HEK293 (cell line): Measurements from ENCODE around the gene ABL2.

Experiments
- CTCF ChIA-PET: fragments of 350-600 bp; formaldehyde crosslinking; extraction: SDS; loops from one replicate; lab custom pipeline; 2021; ENCODE audit warnings: antibody characterized with exemption; lab: Yijun Ruan, JAX
- POLR2A ChIA-PET: fragments of 300-600 bp; formaldehyde crosslinking; extraction: SDS; loops from one replicate; lab custom pipeline; 2020; ENCODE audit warnings: antibody characterized with exemption, inconsistent platforms; lab: Yijun Ruan, JAX
- H3K27ac ChIP-seq: fragments of 200-500 bp; sonication (Bioruptor generic); 2 replicates; pipeline ENCODE4 v1.5.1; 2014; ENCODE audit warnings: low read depth, low read length, control low read depth, inconsistent platforms; ENCODE audit errors: extremely low read depth
- H3K36me3 ChIP-seq, 2 experiments: fragments of 200-500 bp in 1 of 2; sonication (Bioruptor generic) in 1 of 2; 1 replicate in 1 of 2; 2 replicates in 1 of 2; pipeline ENCODE4 v1.5.1; 2014 to 2017; ENCODE audit warnings: inconsistent platforms in 2 of 2, low read length in 2 of 2; ENCODE audit not compliant: control insufficient read depth in 2 of 2, insufficient read depth in 1 of 2
- H3K4me1 ChIP-seq: fragments of 200-500 bp; sonication (Bioruptor generic); 2 replicates; pipeline ENCODE4 v1.5.1; 2014; ENCODE audit warnings: mild to moderate bottlenecking, low read length, inconsistent platforms; ENCODE audit not compliant: control insufficient read depth, insufficient read depth
- H3K4me3 ChIP-seq: 2 replicates; pipeline ENCODE4 v1.5.1; 2011; ENCODE audit warnings: low read depth, mild to moderate bottlenecking, control low read depth, low read length, moderate library complexity
- H3K9me3 ChIP-seq: fragments of 200-500 bp; sonication (Bioruptor generic); 2 replicates; pipeline ENCODE4 v1.5.1; 2014; ENCODE audit warnings: low read depth, low read length, inconsistent platforms; ENCODE audit not compliant: control insufficient read depth, insufficient read depth
- FEZF1 ChIP-seq: fragments of 450-650 bp; formaldehyde crosslinking; IDR thresholded peaks from 2 replicates; pipeline ENCODE4 v1.5.1; 2016; ENCODE audit warnings: missing biosample characterization, missing genetic modification characterization
- GLI2 ChIP-seq: fragments of 450-650 bp; formaldehyde crosslinking; IDR thresholded peaks from 2 replicates; pipeline ENCODE4; 2017; ENCODE audit warnings: missing biosample characterization, missing genetic modification characterization, low read depth, borderline replicate concordance
- HOXD13 ChIP-seq: sonication (generic); formaldehyde crosslinking; IDR thresholded peaks from 2 replicates; pipeline ENCODE4 v1.8.0; 2022; ENCODE audit warnings: missing genetic modification reagents, borderline replicate concordance
- IKZF3 ChIP-seq: fragments of 450-650 bp; IDR thresholded peaks from 2 replicates; pipeline ENCODE4 v1.5.0; 2018; ENCODE audit warnings: missing biosample characterization, mild to moderate bottlenecking, missing genetic modification characterization, moderate library complexity
- KLF1 ChIP-seq: fragments of 450-650 bp; formaldehyde crosslinking; IDR thresholded peaks from 2 replicates; pipeline ENCODE4 v1.5.1; 2016; ENCODE audit warnings: missing biosample characterization, missing genetic modification characterization
- KLF10 ChIP-seq: fragments of 450-650 bp; IDR thresholded peaks from 2 replicates; pipeline ENCODE4 v1.5.1; 2018; ENCODE audit warnings: missing biosample characterization, mild to moderate bottlenecking, missing genetic modification characterization
- OVOL3 ChIP-seq: fragments of 450-650 bp; formaldehyde crosslinking; IDR thresholded peaks from 2 replicates; pipeline ENCODE4 v1.5.1; 2016; ENCODE audit warnings: missing biosample characterization, missing genetic modification characterization
- SCRT2 ChIP-seq: fragments of 450-650 bp; formaldehyde crosslinking; IDR thresholded peaks from 2 replicates; pipeline ENCODE4 v1.5.1; 2016; ENCODE audit warnings: missing biosample characterization, missing genetic modification characterization
- ZBTB1 ChIP-seq: fragments of 450-650 bp; formaldehyde crosslinking; IDR thresholded peaks from 2 replicates; pipeline ENCODE4 v1.5.1; 2016; ENCODE audit warnings: missing biosample characterization, missing genetic modification characterization
- ZBTB17 ChIP-seq: fragments of 450-650 bp; formaldehyde crosslinking; IDR thresholded peaks from 2 replicates; pipeline ENCODE4 v1.5.1; 2016; ENCODE audit warnings: missing biosample characterization, missing genetic modification characterization
- ZBTB20 ChIP-seq: fragments of 450-650 bp; formaldehyde crosslinking; IDR thresholded peaks from 2 replicates; pipeline ENCODE4 v1.5.1; 2016; ENCODE audit warnings: missing biosample characterization, missing genetic modification characterization
- ZBTB21 ChIP-seq: fragments of 450-650 bp; formaldehyde crosslinking; IDR thresholded peaks from 2 replicates; pipeline ENCODE4 v1.5.1; 2017; ENCODE audit warnings: missing biosample characterization, missing genetic modification characterization
- ZNF214 ChIP-seq: fragments of 450-650 bp; formaldehyde crosslinking; IDR thresholded peaks from 2 replicates; pipeline ENCODE4 v1.5.1; 2017; ENCODE audit warnings: missing biosample characterization, mild to moderate bottlenecking, missing genetic modification characterization, borderline replicate concordance
- ZNF266 ChIP-seq: fragments of 450-650 bp; formaldehyde crosslinking; IDR thresholded peaks from 2 replicates; pipeline ENCODE4 v1.5.1; 2016; ENCODE audit warnings: missing biosample characterization, missing genetic modification characterization, low read depth
- ZNF341 ChIP-seq: fragments of 450-650 bp; formaldehyde crosslinking; IDR thresholded peaks from 2 replicates; pipeline ENCODE4; 2016; ENCODE audit warnings: low read depth, missing biosample characterization, missing genetic modification characterization
- ZNF558 ChIP-seq: fragments of 450-650 bp; formaldehyde crosslinking; IDR thresholded peaks from 2 replicates; pipeline ENCODE4 v1.5.1; 2016; ENCODE audit warnings: missing biosample characterization, missing genetic modification characterization
- ZNF560 ChIP-seq: fragments of 450-650 bp; formaldehyde crosslinking; IDR thresholded peaks from 2 replicates; pipeline ENCODE4 v1.5.1; 2017; ENCODE audit warnings: missing biosample characterization, missing genetic modification characterization, borderline replicate concordance
- ZNF585B ChIP-seq: fragments of 450-650 bp; formaldehyde crosslinking; IDR thresholded peaks from 2 replicates; pipeline ENCODE4 v1.5.1; 2016; ENCODE audit warnings: missing biosample characterization, missing genetic modification characterization
- ZNF623 ChIP-seq: fragments of 450-650 bp; formaldehyde crosslinking; IDR thresholded peaks from 2 replicates; pipeline ENCODE4 v1.5.1; 2016; ENCODE audit warnings: missing biosample characterization, missing genetic modification characterization
- ZNF654 ChIP-seq: fragments of 450-650 bp; formaldehyde crosslinking; IDR thresholded peaks from 2 replicates; pipeline ENCODE4 v1.5.1; 2016; ENCODE audit warnings: low read depth, missing biosample characterization, missing genetic modification characterization
- ZNF664 ChIP-seq: fragments of 450-650 bp; formaldehyde crosslinking; IDR thresholded peaks from 2 replicates; pipeline ENCODE4 v1.5.1; 2016; ENCODE audit warnings: missing biosample characterization, missing genetic modification characterization
- ZNF747 ChIP-seq: fragments of 450-650 bp; formaldehyde crosslinking; IDR thresholded peaks from 2 replicates; pipeline ENCODE4 v1.5.1; 2016; ENCODE audit warnings: missing biosample characterization, missing genetic modification characterization
- ZNF791 ChIP-seq: fragments of 450-650 bp; formaldehyde crosslinking; IDR thresholded peaks from 2 replicates; pipeline ENCODE4 v1.5.1; 2016; ENCODE audit warnings: missing biosample characterization, missing genetic modification characterization
- ZNF843 ChIP-seq: fragments of 450-650 bp; formaldehyde crosslinking; IDR thresholded peaks from 2 replicates; pipeline ENCODE4 v1.5.1; 2016; ENCODE audit warnings: missing biosample characterization, missing genetic modification characterization
- ZSCAN23 ChIP-seq: fragments of 450-650 bp; formaldehyde crosslinking; IDR thresholded peaks from 2 replicates; pipeline ENCODE4 v1.5.1; 2016; ENCODE audit warnings: missing biosample characterization, missing genetic modification characterization
- TF ChIP-seq, protein P1 (sequence below): fragments of 450-650 bp; formaldehyde crosslinking; IDR thresholded peaks from 2 replicates; pipeline ENCODE4 v1.5.1; 2016; ENCODE audit warnings: missing biosample characterization, missing genetic modification characterization
- TF ChIP-seq, protein P2 (sequence below): fragments of 450-650 bp; formaldehyde crosslinking; conservative IDR thresholded peaks from 2 replicates; pipeline ENCODE4 v1.5.1; 2016; ENCODE audit warnings: low read depth, missing biosample characterization, missing genetic modification characterization

The ABL2 gene

DNA sequence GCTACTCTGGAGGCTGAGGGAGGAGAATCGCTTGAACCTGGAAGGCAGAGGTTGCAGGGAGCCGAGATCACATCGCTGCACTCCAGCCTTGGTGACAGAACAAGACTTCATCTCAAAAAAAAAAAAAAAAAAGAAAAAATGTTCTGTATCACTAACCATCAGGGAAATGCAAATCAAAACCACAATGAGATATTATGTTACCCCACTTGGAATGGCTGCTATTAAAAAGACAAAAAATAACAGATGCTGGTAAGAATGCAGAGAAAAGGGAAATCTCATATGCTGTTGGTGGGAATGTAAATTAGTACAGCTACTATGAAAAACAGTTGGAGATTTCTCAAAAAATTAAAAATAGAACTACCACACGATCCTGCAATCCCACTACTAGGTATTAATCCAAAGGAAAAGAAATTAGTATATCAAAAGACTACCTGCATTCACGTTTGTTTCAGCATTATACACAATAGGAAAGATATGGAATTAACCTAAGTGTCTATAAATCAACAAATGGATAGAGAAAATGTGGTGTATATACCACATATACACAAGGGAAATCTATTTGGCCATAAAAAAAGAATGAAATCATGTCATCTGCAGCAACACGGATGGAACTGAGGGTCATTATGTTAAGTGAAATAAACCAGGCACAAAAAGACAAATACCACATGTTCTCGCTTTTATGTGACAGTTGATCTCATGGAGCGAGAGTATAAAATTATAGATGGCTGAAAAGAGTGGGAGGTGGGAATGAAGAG, 62.6 kb downstream of the ABL2 start (continued):
- TF ChIP-seq, protein P1, sequence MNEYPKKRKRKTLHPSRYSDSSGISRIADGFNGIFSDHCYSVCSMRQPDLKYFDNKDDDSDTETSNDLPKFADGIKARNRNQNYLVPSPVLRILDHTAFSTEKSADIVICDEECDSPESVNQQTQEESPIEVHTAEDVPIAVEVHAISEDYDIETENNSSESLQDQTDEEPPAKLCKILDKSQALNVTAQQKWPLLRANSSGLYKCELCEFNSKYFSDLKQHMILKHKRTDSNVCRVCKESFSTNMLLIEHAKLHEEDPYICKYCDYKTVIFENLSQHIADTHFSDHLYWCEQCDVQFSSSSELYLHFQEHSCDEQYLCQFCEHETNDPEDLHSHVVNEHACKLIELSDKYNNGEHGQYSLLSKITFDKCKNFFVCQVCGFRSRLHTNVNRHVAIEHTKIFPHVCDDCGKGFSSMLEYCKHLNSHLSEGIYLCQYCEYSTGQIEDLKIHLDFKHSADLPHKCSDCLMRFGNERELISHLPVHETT (tag by site-specific recombination): peak; percentile 60; the same call in 1 of the 2 replicates
- TF ChIP-seq ZNF341 (tag by site-specific recombination) (no peak), ZNF747 (tag by site-specific recombination) (no peak), GLI2 (peak; percentile 56; the same call in 1 of the 2 replicates), ZBTB1 (tag by site-specific recombination) (no peak), FEZF1 (tag by site-specific recombination) (peak; percentile 69), IKZF3 (tag by site-specific recombination) (no peak), ZBTB21 (tag by site-specific recombination) (no peak), KLF10 (tag by site-specific recombination) (0 out of 2 replicates have a peak, but pooled peaks have one; percentile 24), ZSCAN23 (tag by site-specific recombination) (peak; percentile 69; the same call in 1 of the 2 replicates), ZBTB17 (tag by site-specific recombination) (peak; percentile 56), HOXD13 (no peak), ZNF623 (no peak), KLF1 (tag by site-specific recombination) (no peak)

DNA sequence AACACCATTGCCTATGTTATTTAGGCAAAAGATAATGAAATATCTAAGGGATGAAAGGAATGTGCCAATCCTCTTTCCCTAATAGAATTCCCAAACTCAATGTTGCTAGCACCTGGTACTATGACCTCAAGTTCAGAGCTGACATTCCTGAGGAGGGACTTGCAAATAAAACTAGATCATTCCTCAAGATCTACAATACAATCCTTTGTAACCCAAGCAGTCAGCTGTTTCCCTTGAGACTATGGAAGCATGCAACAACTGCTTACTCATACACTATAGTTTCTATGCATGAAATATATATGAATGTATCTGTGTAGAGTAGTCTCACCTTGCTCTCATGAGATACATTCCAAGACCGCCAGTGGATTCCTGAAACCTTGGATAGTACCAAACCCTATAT, 65.0 kb downstream of the ABL2 start:
- CTCF ChIA-PET: no interaction called here
- Histone ChIP-seq H3K4me3 (no peak overlapping the region), H3K36me3 (no peaks in the 10 kb centered on the region), H3K27ac (no peak overlapping the region), H3K9me3 (no peaks in the 10 kb centered on the region), H3K4me1 (peaks cover 7% of the 10 kb centered on the region; the same call in 1 of the 2 replicates)
- TF ChIP-seq SCRT2 (tag by site-specific recombination) (peak; percentile 38; the same call in 1 of the 2 replicates), ZNF214 (tag by site-specific recombination) (no peak)
- POLR2A ChIA-PET: no interaction called here

DNA sequence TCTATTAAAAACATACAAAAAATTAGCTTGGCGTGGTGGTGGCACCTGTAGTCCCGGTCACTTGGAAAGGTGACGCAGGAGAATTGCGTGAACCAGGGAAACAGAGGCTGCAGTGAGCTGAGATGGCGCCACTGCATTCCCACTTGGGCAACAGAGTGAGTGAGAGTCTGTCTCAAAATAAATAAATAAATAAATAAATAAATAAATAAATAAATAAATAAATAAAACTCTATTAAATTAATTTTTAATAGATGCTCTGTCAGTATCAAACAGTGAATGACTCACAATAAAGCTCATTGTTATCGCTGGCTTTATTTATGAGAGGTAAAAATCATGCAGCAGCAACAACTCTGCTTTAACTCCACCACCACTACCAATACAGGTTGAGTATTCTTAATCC, 72.8 kb downstream of the ABL2 start:
- Histone ChIP-seq H3K27ac (no peak overlapping the region), H3K36me3 (no peaks in the 10 kb centered on the region), H3K4me3 (no peak overlapping the region), H3K9me3 (no peaks in the 10 kb centered on the region), H3K4me1 (no peaks in the 10 kb centered on the region)
- POLR2A ChIA-PET: no interaction called here
- CTCF ChIA-PET: interaction anchor here (0.7 kb wide), 1 partner anchor 47 kb away, joined by 6 read pairs; no protein-coding TSS in a partner anchor
- peak; percentile 41; the same call in 1 of the 2 replicates for TF ChIP-seq OVOL3 (tag by site-specific recombination)
- TF ChIP-seq ZNF558 (tag by site-specific recombination): peak; percentile 69
- peak; percentile 32; the same call in 1 of the 2 replicates for TF ChIP-seq ZNF654 (tag by site-specific recombination)
- no peak for TF ChIP-seq ZNF585B
- no peak for TF ChIP-seq ZBTB20 (tag by site-specific recombination)
- TF ChIP-seq, protein P2, sequence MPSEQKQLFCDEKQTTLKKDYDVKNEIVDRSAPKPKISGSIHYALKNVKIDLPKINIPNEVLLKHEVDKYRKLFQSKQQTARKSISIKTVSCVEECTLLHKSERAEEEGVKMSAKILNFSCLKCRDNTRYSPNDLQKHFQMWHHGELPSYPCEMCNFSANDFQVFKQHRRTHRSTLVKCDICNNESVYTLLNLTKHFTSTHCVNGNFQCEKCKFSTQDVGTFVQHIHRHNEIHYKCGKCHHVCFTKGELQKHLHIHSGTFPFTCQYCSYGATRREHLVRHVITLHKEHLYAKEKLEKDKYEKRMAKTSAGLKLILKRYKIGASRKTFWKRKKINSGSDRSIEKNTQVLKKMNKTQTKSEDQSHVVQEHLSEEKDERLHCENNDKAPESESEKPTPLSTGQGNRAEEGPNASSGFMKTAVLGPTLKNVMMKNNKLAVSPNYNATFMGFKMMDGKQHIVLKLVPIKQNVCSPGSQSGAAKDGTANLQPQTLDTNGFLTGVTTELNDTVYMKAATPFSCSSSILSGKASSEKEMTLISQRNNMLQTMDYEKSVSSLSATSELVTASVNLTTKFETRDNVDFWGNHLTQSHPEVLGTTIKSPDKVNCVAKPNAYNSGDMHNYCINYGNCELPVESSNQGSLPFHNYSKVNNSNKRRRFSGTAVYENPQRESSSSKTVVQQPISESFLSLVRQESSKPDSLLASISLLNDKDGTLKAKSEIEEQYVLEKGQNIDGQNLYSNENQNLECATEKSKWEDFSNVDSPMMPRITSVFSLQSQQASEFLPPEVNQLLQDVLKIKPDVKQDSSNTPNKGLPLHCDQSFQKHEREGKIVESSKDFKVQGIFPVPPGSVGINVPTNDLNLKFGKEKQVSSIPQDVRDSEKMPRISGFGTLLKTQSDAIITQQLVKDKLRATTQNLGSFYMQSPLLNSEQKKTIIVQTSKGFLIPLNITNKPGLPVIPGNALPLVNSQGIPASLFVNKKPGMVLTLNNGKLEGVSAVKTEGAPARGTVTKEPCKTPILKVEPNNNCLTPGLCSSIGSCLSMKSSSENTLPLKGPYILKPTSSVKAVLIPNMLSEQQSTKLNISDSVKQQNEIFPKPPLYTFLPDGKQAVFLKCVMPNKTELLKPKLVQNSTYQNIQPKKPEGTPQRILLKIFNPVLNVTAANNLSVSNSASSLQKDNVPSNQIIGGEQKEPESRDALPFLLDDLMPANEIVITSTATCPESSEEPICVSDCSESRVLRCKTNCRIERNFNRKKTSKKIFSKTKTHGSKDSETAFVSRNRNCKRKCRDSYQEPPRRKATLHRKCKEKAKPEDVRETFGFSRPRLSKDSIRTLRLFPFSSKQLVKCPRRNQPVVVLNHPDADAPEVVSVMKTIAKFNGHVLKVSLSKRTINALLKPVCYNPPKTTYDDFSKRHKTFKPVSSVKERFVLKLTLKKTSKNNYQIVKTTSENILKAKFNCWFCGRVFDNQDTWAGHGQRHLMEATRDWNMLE: peak; percentile 83
- TF ChIP-seq ZNF560 (tag by site-specific recombination): peak; percentile 46; the same call in 1 of the 2 replicates
- no peak for TF ChIP-seq ZNF843
- peak; percentile 58 for TF ChIP-seq ZNF623
- no peak for TF ChIP-seq ZNF791 (tag by site-specific recombination)
- peak; percentile 58; the same call in 1 of the 2 replicates for TF ChIP-seq ZNF664 (tag by site-specific recombination)
- TF ChIP-seq ZNF266 (tag by site-specific recombination): peak; percentile 61; the same call in 1 of the 2 replicates
